AML-193 (cell line): ENCODE data around the gene RPS6KB2.

Source experiments
- DNase-seq, 2 experiments: peaks; one replicate each; lab custom pipeline; 2025; lab: John Stamatoyannopoulos, UW

Gene RPS6KB2

DNA sequence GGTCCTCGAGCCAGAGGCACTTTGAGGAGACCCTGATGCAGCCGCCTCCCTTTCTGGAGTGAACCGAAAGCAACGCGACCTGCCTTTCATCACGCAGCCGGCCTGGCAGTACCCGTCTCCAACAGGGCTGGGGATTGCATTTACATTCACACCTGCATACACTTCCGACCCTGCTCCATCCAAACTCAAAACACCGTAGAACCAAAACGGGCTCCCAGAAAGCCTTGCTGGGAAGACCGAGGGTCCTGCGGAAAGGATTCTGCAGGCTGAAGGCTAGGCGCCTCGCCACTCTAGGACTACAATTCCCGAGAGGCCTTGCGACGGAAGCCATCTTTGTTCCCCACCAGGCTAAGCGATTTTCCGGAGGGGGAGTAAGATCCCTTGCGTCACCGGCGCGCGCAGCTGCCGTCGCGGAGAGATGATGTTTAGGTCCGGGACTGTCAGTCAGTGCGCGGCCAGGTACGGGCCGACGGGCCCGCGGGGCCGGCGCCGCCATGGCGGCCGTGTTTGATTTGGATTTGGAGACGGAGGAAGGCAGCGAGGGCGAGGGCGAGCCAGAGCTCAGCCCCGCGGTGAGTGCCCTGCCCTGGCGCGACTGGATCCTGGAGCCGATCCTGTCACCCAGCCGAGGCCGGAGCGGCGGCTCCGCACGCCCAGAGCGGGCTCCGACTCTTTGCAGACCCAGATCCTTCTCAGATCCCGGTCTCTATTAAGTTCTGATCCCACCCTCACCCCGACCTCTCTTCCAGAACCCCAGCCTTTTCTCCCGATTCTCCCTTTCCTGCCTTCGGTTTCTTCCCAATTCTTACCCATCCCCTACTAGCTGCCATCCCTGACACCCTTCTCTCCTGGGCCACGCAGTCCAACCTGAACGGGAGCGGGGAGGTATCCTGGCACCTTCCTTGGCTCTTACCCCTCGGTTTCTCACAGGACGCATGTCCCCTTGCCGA lies at the start of gene RPS6KB2:
Gene RPS6KB2 (plus strand): TSS at position 443 of the 950 bp plus-strand sequence. CDS start 52 bp downstream, at position 495.
- DNase-seq, result peak; percentile 92 to 94

DNA sequence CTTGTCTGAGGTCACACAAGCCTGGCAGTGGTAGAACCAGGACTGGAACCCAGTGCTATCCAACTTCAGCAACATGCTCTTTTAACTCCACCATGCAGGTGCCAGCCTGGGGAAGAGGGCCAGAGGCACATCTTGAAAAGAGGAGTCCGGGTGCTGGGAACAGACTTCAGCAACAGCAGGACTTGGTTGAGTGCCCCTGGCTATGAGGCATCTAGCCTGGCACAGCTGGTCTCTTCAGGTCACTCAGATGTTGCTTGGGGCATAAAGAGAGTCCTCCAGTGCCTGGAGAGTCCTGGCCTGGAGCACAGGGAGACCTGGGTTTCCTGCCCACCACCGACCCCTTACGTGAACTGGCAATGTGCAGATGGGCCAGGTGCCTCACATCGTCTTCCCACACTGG lies 49.8 kb upstream of the RPS6KB2 start:
- DNase-seq, result no peak

DNA sequence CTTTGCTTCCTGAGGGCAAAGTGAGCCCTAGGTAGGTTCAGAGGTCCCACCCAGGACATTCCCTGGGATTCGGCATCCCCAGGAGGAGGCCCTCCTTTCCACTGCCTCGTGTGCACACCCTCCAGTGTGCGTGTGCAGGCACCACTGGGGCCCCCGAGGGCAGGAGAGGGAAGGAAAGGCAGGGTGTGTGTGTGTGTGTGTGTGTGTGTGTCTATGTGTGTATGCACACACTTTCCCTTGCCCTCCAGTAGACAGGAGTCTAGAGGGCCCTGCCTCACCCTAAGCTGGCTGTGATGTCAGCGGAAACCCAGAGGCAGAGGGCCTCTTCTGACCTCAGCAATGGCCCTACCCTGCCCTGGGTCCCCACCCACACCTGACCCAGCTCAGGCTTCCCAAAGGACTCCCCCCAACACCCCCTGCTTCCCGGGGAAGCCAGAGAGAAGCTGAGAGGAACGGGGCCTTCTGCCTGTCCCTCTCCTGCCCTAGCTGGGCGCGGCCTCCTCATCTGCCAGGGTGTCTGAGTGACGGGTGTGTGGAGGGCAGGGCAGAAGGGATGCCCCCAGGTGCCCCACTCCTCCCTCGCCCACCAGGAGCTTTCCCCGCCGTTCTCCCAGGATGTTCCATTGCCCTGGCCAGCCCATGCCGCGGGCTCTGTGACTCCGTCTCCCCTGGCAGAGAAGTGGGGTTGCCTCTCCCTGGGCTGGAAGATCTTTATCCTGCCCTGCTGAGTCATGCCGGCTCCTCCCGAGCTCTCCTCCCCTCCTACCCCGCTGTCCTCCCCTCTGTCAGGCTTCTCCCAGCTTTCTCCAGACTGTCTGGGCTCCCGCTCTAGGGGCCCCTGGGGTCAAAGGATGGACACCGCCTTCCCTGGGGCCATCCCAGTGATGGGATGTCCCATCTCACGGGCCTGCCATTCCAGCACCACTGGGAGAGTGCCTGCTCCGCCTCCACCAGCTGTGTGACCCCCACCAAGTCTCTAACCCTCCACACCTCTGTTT lies 48.9 kb upstream of the RPS6KB2 start:
- DNase-seq, result no peak

DNA sequence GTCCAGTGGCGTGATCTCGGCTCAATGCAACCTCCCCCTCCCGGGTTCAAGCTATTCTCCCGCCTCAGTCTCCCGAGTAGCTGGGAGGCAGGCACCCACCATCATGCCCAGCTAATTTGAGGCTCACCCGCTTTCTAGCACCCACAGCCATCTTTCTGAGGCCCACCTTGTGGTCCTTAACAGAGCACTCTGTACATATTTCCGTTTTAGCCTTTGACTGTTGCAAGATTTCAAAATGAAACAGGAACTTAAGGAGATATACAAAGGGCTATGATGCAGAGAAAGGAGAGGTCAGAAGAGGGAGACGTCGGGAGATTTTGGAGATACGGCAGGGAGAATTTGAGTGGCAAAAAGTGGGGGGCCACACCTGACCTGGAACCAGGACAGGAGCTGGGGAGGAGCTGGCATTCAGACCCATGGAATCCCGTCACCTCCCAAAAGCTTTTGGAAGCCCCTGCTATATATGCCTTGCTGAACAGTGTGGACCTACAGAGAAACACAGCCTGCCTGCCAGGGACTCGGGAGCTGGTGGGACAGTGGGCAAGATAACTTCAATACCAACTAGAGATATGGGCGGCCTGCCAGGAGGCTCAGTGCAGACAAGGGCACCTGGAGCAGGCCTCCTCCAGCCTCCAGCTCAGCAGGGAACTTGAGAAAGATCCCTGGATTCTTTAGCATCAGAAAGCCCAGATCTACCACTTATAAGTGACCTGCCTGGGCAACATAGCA lies 46.9 kb upstream of the RPS6KB2 start:
- peak; percentile 73 to 75 for DNase-seq

DNA sequence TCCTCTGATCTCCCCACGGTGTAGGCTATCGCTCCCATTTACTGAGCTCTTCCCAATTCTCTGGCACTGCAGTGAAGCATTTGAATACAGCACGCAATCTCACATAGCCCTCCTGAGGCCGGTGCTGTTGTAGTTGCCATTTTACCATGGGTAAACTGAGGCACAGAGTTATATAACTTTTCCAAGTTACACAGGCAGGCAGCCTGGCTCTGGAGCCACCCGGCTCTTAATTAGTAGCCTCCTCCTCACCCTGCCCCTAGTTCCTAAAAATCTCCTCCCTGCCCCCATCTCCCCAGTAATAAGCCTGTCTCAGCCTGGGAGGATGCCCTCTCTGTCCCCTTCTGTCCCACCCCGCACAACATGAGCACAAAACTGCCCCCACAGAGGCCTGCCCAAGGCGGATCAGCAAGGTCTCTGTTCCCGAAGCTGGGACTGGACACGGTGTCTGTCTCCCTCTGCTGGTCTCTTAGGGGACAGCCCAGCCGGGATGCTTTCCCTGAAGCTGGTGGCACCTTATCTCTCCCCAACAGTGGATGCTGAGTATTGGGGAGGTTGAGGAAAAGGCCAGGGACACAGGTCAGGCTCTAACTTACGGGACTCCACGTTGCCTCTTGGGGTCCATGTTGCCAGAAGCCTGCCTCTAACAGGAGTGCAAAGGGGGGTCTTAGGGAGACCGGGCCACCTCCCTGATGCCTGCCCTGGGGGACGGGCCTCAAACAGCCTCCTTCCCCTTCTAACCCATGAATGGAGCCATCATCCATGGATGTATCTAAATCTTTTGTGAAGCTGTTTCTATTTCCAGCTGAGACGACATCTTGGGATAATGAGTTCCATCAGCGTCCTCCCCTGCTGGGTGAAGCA lies 45.8 kb upstream of the RPS6KB2 start:
- peak; percentile 59 to 64 for DNase-seq

DNA sequence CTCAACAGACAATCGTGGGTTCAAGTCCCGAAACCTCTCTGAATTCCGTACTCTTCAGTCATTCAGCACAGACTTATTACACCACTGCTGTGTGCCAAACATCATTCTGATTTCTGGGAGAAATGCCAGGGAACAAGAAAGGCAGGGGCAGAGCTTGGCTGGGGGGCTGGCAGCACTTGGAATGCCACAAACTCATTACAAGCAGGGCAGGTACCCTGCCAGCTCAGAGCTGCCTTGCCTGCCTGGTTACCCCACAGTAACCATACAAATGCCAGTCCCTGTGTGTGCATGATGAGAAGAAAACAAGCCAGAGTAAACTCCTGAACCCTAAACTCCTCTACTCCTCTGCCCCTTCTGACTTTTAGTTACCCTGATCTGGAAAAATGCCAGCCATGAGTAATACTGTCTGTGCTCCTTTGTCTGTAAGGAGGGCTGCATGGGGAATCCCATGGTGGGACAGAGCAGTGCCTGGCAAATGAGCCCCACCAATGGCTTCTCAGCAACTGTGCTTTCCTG lies 43.4 kb upstream of the RPS6KB2 start:
- no peak for DNase-seq

DNA sequence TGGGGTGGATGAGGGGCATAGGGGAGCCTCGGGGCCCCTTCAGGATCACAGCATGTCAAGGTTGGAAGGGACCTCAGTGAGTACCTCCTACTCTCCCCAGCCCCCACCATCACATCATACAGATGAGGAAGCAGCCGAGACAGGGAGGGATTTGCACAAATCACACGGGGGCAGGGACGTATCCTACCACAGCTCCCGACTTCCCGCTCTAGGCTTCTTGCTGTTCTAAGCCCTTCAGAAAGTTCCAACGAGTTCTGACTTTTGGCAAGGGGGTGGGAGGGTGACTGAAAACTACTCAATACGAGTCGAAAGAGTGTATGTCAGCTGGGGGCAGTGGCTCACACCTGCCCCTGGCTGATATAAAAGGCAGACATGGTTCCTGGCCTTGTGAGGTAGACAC lies 41.2 kb upstream of the RPS6KB2 start:
- DNase-seq, result no peak

- DNase-seq, result no peak
These were observed 40.8 kb upstream of the RPS6KB2 start for GRCh38 chr11:67387518-67387917.

- peak; percentile 18 to 31 for DNase-seq
These were observed 38.8 kb upstream of the RPS6KB2 start for GRCh38 chr11:67389477-67389876.

DNA sequence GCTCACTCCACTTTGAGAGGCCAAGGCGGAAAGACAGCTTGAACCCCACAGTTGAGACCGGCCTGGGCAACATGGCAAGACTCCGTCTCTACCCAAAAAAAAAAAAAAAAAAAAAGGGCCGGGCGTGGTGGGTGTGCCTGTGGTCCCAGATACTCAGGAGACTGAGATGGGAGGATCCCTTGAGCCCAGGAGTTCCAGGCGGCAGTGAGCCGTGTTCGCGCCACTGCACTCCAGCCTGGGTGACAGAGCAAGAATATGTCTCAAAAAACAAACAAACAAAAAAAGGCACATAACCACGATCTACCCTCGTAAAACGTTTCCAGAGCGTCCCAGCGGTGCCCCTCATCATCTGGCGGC lies 37.4 kb upstream of the RPS6KB2 start:
- no peak for DNase-seq

DNA sequence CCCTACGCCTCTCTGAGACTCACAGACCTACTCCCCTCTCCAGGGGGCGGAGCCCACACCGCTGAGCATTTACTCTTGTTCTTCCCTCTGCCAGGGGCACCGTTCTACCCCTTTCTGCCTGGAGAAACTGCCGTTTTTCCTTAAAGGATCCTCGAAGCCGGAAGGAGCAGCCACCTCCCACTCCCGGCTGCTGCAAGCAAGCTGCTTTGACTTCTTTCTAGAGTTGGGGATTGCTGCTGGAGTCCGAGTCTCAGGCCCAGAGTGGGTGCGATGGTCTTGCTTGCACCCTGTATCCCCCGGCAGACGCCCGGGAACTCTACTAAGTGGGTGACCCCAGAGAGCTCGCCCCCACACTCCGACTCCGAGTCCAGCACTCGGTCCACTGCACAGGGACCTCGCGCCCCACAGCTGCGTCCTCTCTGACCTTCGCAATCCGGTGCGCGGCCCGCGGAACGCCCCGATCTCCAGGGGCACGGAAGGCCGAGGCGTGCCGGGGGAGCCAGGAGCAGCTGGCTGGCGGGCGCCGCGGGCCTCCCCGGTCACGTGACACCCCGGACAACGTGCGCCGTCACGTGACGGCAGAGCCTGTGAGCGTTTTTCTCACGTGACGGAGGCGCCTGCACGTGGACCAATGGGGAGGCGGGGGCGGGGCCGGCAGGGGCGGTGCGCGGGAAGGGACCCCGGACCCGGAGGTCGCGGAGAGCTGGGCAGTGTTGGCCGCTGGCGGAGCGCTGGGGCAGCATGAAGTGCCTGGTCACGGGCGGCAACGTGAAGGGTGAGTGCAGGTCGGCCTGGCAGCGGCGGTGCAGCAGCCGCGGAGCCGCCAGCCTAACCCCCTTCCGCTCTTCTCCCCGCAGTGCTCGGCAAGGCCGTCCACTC lies 36.8 kb upstream of the RPS6KB2 start, which contains the start of gene RAD9A:
Gene RAD9A (plus strand): TSS at position 683 of the 879 bp plus-strand sequence. CDS start 59 bp downstream, at position 742.
- peak; percentile 85 to 94 for DNase-seq

- no peak for DNase-seq
These were observed 36.0 kb upstream of the RPS6KB2 start for GRCh38 chr11:67392183-67392715.

- no peak for DNase-seq
These were observed 34.9 kb upstream of the RPS6KB2 start for GRCh38 chr11:67393437-67393836.

DNA sequence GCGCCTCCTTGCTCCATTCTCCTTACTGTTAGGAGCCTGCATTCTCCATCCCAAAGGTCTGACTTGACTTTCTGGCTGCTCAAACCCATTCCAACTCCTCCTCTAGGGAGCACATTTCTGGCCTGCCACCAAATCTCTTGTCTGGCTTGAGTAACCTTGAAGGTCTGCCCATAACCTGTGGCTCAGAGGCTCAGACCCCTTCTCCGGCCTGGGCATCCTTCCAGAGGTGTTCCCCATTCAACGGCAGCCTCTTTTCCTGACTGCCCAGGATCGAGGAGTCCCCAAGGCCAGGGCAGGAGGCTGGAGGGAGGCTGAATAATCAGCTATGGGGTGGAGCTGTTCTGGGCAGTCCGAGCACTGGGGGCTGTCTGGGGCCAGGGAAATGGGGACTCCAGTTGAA lies 34.3 kb upstream of the RPS6KB2 start:
- no peak for DNase-seq

DNA sequence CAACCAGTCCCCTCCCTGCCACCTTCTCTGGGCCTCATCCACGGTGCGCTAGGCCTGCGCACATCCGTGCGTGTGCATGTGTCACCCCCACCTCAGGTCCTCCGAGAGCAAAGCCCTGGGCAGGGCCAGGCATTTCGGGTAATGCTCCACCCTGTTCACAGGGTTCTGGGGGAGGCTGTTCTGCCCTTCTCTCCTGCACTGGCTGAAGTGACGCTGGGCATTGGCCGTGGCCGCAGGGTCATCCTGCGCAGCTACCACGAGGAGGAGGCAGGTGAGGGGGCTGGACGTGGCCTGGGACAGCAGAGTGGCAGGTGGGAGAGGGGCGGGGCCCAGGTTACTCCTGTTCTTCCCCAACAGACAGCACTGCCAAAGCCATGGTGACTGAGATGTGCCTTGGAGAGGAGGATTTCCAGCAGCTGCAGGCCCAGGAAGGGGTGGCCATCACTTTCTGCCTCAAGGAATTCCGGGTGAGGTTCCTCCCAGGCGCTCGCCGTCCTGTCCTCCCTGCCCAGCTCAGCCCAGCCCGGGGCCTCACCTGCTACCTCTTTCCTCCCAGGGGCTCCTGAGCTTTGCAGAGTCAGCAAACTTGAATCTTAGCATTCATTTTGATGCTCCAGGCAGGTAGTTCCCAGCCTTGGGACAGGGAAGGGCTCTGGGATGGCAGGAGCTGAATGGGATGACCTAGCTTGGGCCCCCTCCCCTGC lies 32.6 kb upstream of the RPS6KB2 start:
- no peak for DNase-seq

GRCh38 chr11:67396259-67396581 lies 32.1 kb upstream of the RPS6KB2 start:
- DNase-seq, result no peak

DNA sequence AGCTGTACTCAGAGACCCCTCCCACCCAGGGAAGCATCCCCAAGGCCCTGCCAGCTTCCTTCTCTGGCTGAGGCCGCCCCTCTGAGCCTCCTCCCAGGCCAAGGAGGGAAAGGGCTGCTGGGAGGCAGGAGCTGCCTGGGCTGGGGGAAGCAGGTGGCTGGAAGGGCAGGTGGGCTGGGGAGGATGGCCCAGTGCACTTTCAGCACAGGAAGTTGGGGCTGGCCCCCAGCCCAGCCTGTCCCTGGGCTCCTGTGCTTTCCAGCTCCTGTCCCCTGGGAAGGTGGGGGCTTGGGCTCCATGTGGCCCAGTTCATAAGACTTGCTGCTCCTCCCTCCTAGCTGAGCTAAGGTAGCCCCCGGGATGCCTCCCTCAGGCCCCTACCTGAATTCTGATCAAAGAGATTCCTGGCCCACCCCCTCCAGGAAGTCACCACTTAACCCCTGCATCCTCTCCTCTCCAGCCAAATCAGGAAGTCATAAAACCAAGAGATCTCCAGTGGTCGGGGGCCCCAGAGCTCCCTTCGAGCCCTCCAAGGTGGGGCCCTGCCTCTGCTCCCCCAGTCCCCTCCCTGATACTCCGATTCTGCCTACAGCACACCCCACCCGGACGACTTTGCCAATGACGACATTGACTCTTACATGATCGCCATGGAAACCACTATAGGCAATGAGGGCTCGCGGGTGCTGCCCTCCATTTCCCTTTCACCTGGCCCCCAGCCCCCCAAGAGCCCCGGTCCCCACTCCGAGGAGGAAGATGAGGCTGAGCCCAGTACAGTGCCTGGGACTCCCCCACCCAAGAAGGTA lies 31.5 kb upstream of the RPS6KB2 start:
- DNase-seq, result no peak

DNA sequence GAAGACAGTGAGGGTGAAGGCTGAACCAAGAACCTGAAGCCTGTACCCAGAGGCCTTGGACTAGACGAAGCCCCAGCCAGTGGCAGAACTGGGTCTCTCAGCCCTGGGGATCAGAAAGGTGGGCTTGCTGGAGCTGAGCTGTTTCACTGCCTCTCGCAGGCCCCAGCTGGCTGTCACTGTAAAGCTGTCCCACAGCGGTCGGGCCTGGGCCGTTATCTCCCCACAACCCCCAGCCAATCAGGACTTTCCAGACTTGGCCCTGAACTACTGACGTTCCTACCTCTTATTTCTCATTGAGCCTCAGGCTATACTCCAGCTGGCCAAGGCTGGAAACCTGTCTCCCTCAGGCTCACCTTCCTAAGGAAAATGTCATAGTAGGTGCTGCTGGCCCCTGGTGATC lies 30.8 kb upstream of the RPS6KB2 start:
- no peak for DNase-seq
